SK-N-SH (cell line): ENCODE data around the gene GALNTL6. TPM values are rescaled to one million over a fixed set of nuclear protein-coding genes. Genes with fewer than 3 reads are reported as not detected.

ENCODE experiments used
- CTCF ChIA-PET: fragments of 300-600, 350-600 bp; formaldehyde crosslinking; extraction: SDS; loops from one replicate; lab custom pipeline; 2021; lab: Yijun Ruan, JAX
- POLR2A ChIA-PET: fragments of 350-600 bp; sonication (Branson Sonifier 250); formaldehyde crosslinking; extraction: SDS; loops from one replicate; lab custom pipeline; 2020; ENCODE audit warnings: antibody characterized with exemption, inconsistent platforms; lab: Yijun Ruan, JAX
- DNase-seq: peaks from one replicate; pipeline ENCODE4 v3.0.0; 2012
- H2AFZ ChIP-seq: fragments of 200-600 bp; sonication (generic); 2 replicates; pipeline ENCODE4 v1.8.1; 2016; ENCODE audit warnings: antibody characterized with exemption, mild to moderate bottlenecking, low read depth
- H3F3A ChIP-seq: fragments of 200-600 bp; sonication (generic); replicated peaks from 2 replicates; pipeline ENCODE3; 2016; ENCODE audit warnings: antibody characterized with exemption, mild to moderate bottlenecking; ENCODE audit not compliant: insufficient read depth
- H3K27ac ChIP-seq, 2 experiments: fragments of 200-500 bp in 1 of 2; fragments of 200-600 bp in 1 of 2; sonication (Bioruptor generic) in 1 of 2; sonication (generic), shearing (Covaris generic) in 1 of 2; 2 replicates each; pipeline versions ENCODE4 v1.5.1 to v1.6.1; 2014 to 2016; ENCODE audit warnings: low read depth in 2 of 2, inconsistent platforms in 1 of 2, low read length in 1 of 2, mild to moderate bottlenecking in 1 of 2, mixed read lengths in 1 of 2
- H3K27me3 ChIP-seq: fragments of 200-600 bp; sonication (generic), shearing (Covaris generic); 2 replicates; pipeline ENCODE4 v1.6.1; 2016; ENCODE audit warnings: mixed run types; ENCODE audit not compliant: insufficient read depth
- H3K36me3 ChIP-seq, 2 experiments: fragments of 200-500 bp in 1 of 2; fragments of 200-600 bp in 1 of 2; sonication (Bioruptor generic) in 1 of 2; sonication (generic) in 1 of 2; replicated peaks in 1 of 2; 2 replicates each; pipeline versions ENCODE3 to v1.5.1; 2014 to 2016; ENCODE audit warnings: low read length in 1 of 2, mild to moderate bottlenecking in 1 of 2; ENCODE audit not compliant: insufficient read depth in 2 of 2, control insufficient read depth in 1 of 2
- H3K4me1 ChIP-seq, 2 experiments: fragments of 200-500 bp in 1 of 2; fragments of 200-600 bp in 1 of 2; sonication (Bioruptor generic) in 1 of 2; sonication (generic), shearing (Covaris generic) in 1 of 2; 2 replicates each; pipeline versions ENCODE4 v1.5.1 to v1.6.1; 2014 to 2016; ENCODE audit warnings: low read depth in 1 of 2, low read length in 1 of 2, mixed run types in 1 of 2; ENCODE audit not compliant: insufficient read depth in 2 of 2, control insufficient read depth in 1 of 2
- H3K4me2 ChIP-seq: fragments of 200-600 bp; sonication (generic), shearing (Covaris generic); 2 replicates; pipeline ENCODE4 v1.6.1; 2017; ENCODE audit warnings: mixed run types
- H3K4me3 ChIP-seq, 2 experiments: fragments of 200-500 bp in 1 of 2; fragments of 200-600 bp in 1 of 2; sonication (Bioruptor generic) in 1 of 2; sonication (generic), shearing (Covaris generic) in 1 of 2; 2 replicates each; pipeline versions ENCODE4 v1.5.1 to v1.8.1; 2014 to 2016; ENCODE audit warnings: low read depth in 2 of 2, inconsistent platforms in 1 of 2, low read length in 1 of 2, mild to moderate bottlenecking in 1 of 2, mixed read lengths in 1 of 2, moderate library complexity in 1 of 2
- H3K79me2 ChIP-seq: fragments of 200-600 bp; sonication (generic); 2 replicates; pipeline ENCODE4 v1.8.1; 2017; ENCODE audit warnings: mild to moderate bottlenecking; ENCODE audit not compliant: insufficient read depth
- H3K9ac ChIP-seq: fragments of 200-600 bp; sonication (generic); 2 replicates; pipeline ENCODE4 v1.6.1; 2017; ENCODE audit warnings: mixed run types
- H3K9me2 ChIP-seq: fragments of 200-600 bp; sonication (generic); 2 replicates; pipeline ENCODE4 v1.6.1; 2017; ENCODE audit warnings: mixed run types
- H3K9me3 ChIP-seq: fragments of 200-600 bp; sonication (generic); 2 replicates; pipeline ENCODE4 v1.6.1; 2017; ENCODE audit warnings: mixed run types, mild to moderate bottlenecking, moderate library complexity
- H4K20me1 ChIP-seq: fragments of 200-600 bp; sonication (generic); 2 replicates; pipeline ENCODE4 v1.6.1; 2017; ENCODE audit warnings: mild to moderate bottlenecking, mixed run types; ENCODE audit not compliant: insufficient read depth
- CHD2 ChIP-seq: fragments of 150-350 bp; IDR thresholded peaks from 2 replicates; pipeline ENCODE4 v1.6.1; 2018; ENCODE audit warnings: low read length; ENCODE audit not compliant: partially characterized antibody
- EP300 ChIP-seq, 2 experiments: IDR thresholded peaks; 2 replicates each; pipeline versions ENCODE4 v1.4.0 to v1.6.1; 2012; ENCODE audit warnings: borderline replicate concordance in 1 of 2, low read depth in 1 of 2, low read length in 1 of 2
- EZH2phosphoT487 ChIP-seq: fragments of 200-600 bp; sonication (generic); IDR thresholded peaks from 2 replicates; pipeline ENCODE4 v1.6.1; 2017; ENCODE audit warnings: low read depth, mixed run types, mild to moderate bottlenecking, antibody characterized with exemption, moderate library complexity, borderline replicate concordance
- FOXM1 ChIP-seq: IDR thresholded peaks from 2 replicates; pipeline ENCODE4 v1.4.0; 2012; ENCODE audit warnings: low read depth, mild to moderate bottlenecking
- GATA2 ChIP-seq: sonication (generic); formaldehyde crosslinking; IDR thresholded peaks from 2 replicates; pipeline ENCODE4 v1.5.0; 2020; ENCODE audit warnings: mild to moderate bottlenecking, missing genetic modification reagents
- JUND ChIP-seq: IDR thresholded peaks from 2 replicates; pipeline ENCODE4 v1.4.0; 2012
- MAX ChIP-seq: IDR thresholded peaks from 2 replicates; pipeline ENCODE4 v1.4.0; 2012; ENCODE audit warnings: low read depth
- MXI1 ChIP-seq: IDR thresholded peaks from 2 replicates; pipeline ENCODE4 v1.6.1; 2012; ENCODE audit warnings: mild to moderate bottlenecking, low read depth, low read length, improper control_type of control experiment
- NFIC ChIP-seq: IDR thresholded peaks from 2 replicates; pipeline ENCODE4 v1.4.0; 2012; ENCODE audit warnings: borderline replicate concordance
- RAD21 ChIP-seq: IDR thresholded peaks from 2 replicates; pipeline ENCODE4 v1.6.1; 2012; ENCODE audit warnings: mild to moderate bottlenecking, low read length
- RCOR1 ChIP-seq: fragments of 150-350 bp; IDR thresholded peaks from 2 replicates; pipeline ENCODE4 v1.6.1; 2017; ENCODE audit warnings: antibody characterized with exemption, low read length
- RFX5 ChIP-seq: IDR thresholded peaks from 2 replicates; pipeline ENCODE4 v1.6.1; 2012; ENCODE audit warnings: mild to moderate bottlenecking, improper control_type of control experiment, low read length
- RXRA ChIP-seq: IDR thresholded peaks from 2 replicates; pipeline ENCODE4 v1.4.0; 2012; ENCODE audit warnings: low read depth, mild to moderate bottlenecking, borderline replicate concordance
- SMC3 ChIP-seq: IDR thresholded peaks from 2 replicates; pipeline ENCODE4 v1.6.1; 2012; ENCODE audit warnings: low read depth, low read length, improper control_type of control experiment
- TAF1 ChIP-seq: IDR thresholded peaks from 2 replicates; pipeline ENCODE4 v1.6.1; 2012; ENCODE audit warnings: low read depth, mild to moderate bottlenecking, low read length, moderate library complexity, borderline replicate concordance
- TCF12 ChIP-seq: IDR thresholded peaks from 2 replicates; pipeline ENCODE4 v1.4.0; 2012
- TEAD4 ChIP-seq: IDR thresholded peaks from 2 replicates; pipeline ENCODE4 v1.4.0; 2012; ENCODE audit warnings: mild to moderate bottlenecking, borderline replicate concordance; ENCODE audit not compliant: insufficient read depth
- USF2 ChIP-seq: fragments of 150-350 bp; IDR thresholded peaks from 2 replicates; pipeline ENCODE4 v1.6.1; 2017; ENCODE audit warnings: antibody characterized with exemption, low read length, low read depth, borderline replicate concordance
- ZBTB33 ChIP-seq: IDR thresholded peaks from 2 replicates; pipeline ENCODE4 v1.4.0; 2012; ENCODE audit warnings: low read depth, borderline replicate concordance
- WGBS: methylation state at CpG from one replicate; pipeline ENCODE4 v1.1.6; 2017; ENCODE audit warnings: low lambda C conversion rate; 5-methylcytosine and 5-hydroxymethylcytosine counted together
- polyA plus RNA-seq, 3 experiments: library from polyadenylated mRNA; depleted of rRNA; stranded (reverse); fragments of >200 nt; gene quantifications; 2 replicates each; pipeline ENCODE4 v1.2.3, GENCODE V29; 2012
- TF ChIP-seq, protein P1 (sequence below): fragments of 200-600 bp; sonication (generic); IDR thresholded peaks from 2 replicates; pipeline ENCODE4 v1.6.1; 2017; ENCODE audit warnings: antibody characterized with exemption, mild to moderate bottlenecking, moderate library complexity

The GALNTL6 gene
- polyA plus RNA-seq, 1 of the 3 experiments (the other 2 are of a cell fraction), result 0.07 TPM

- no peak for TF ChIP-seq ZBTB33
- TF ChIP-seq MAX, result no peak
- no peak for TF ChIP-seq EP300 (IDR thresholded peaks at IDR 0.05; ENCODE audit: borderline replicate concordance in 1 of 2, low read depth in 1 of 2, low read length in 1 of 2)
- TF ChIP-seq RAD21, result no peak
- TF ChIP-seq TEAD4, result no peak
- no peak for TF ChIP-seq TCF12
- TF ChIP-seq EZH2phosphoT487, result no peak
- TF ChIP-seq FOXM1, result no peak
- TF ChIP-seq JUND, result no peak
These were observed 671.8 kb downstream of the GALNTL6 start (continued) for GRCh38 chr4:172485007-172485406.

- DNase-seq, result no peak
- no peaks in the 10 kb centered on the region for H3K79me2 ChIP-seq
- H3K27ac ChIP-seq, result no peak overlapping the region
- H3K4me1 ChIP-seq, result no peaks in the 10 kb centered on the region
- TF ChIP-seq NFIC (no peak), CHD2 (no peak), GATA2 (no peak), SMC3 (no peak), TAF1 (no peak), RCOR1 (no peak), FOXM1 (no peak), MXI1 (no peak), RFX5 (no peak), USF2 (no peak), RXRA (no peak), EP300 (IDR thresholded peaks at IDR 0.05; ENCODE audit: borderline replicate concordance in 1 of 2, low read depth in 1 of 2, low read length in 1 of 2) (no peak)
- TF ChIP-seq, protein P1, sequence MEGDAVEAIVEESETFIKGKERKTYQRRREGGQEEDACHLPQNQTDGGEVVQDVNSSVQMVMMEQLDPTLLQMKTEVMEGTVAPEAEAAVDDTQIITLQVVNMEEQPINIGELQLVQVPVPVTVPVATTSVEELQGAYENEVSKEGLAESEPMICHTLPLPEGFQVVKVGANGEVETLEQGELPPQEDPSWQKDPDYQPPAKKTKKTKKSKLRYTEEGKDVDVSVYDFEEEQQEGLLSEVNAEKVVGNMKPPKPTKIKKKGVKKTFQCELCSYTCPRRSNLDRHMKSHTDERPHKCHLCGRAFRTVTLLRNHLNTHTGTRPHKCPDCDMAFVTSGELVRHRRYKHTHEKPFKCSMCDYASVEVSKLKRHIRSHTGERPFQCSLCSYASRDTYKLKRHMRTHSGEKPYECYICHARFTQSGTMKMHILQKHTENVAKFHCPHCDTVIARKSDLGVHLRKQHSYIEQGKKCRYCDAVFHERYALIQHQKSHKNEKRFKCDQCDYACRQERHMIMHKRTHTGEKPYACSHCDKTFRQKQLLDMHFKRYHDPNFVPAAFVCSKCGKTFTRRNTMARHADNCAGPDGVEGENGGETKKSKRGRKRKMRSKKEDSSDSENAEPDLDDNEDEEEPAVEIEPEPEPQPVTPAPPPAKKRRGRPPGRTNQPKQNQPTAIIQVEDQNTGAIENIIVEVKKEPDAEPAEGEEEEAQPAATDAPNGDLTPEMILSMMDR, result no peak
- 0 out of 2 replicates have a peak, but pooled peaks cover 4% of the 10 kb centered on the region for H3K9me2 ChIP-seq
- no peaks in the 10 kb centered on the region for H3K27me3 ChIP-seq
- H3K4me2 ChIP-seq, result no peak overlapping the region
- H3K4me3 ChIP-seq, result no peak overlapping the region
- ChIA-PET POLR2A (no interaction called here), CTCF (no interaction called here)
- H2AFZ ChIP-seq, result no peak overlapping the region
- 35% methylated on average over 2 of the region's 2 CpGs for WGBS
- no peak overlapping the region for H3K9ac ChIP-seq
- no peaks in the 10 kb centered on the region for H4K20me1 ChIP-seq
- no peaks in the 10 kb centered on the region for H3K9me3 ChIP-seq
- H3K36me3 ChIP-seq, result no peaks in the 10 kb centered on the region
- no peaks in the 10 kb centered on the region for H3F3A ChIP-seq
These were observed 673.3 kb downstream of the GALNTL6 start for GRCh38 chr4:172486531-172486930.
